SK-N-SH (cell line): ENCODE results near the gene IZUMO1.

Source experiments
- EP300 ChIP-seq, 2 experiments: IDR thresholded peaks; 2 replicates each; pipeline versions ENCODE4 v1.4.0 to v1.6.1; 2012; ENCODE audit warnings: borderline replicate concordance in 1 of 2, low read depth in 1 of 2, low read length in 1 of 2
- FOXM1 ChIP-seq: IDR thresholded peaks from 2 replicates; pipeline ENCODE4 v1.4.0; 2012; ENCODE audit warnings: low read depth, mild to moderate bottlenecking
- JUND ChIP-seq: IDR thresholded peaks from 2 replicates; pipeline ENCODE4 v1.4.0; 2012
- RAD21 ChIP-seq: IDR thresholded peaks from 2 replicates; pipeline ENCODE4 v1.6.1; 2012; ENCODE audit warnings: mild to moderate bottlenecking, low read length
- SIN3A ChIP-seq: IDR thresholded peaks from 2 replicates; pipeline ENCODE4 v1.6.1; 2012; ENCODE audit warnings: low read depth, mild to moderate bottlenecking, low read length, moderate library complexity, borderline replicate concordance
- TEAD4 ChIP-seq: IDR thresholded peaks from 2 replicates; pipeline ENCODE4 v1.4.0; 2012; ENCODE audit warnings: mild to moderate bottlenecking, borderline replicate concordance; ENCODE audit not compliant: insufficient read depth
- TF ChIP-seq, protein P1 (sequence below): IDR thresholded peaks from 2 replicates; pipeline ENCODE4 v1.6.1; 2012; ENCODE audit warnings: mild to moderate bottlenecking, low read depth, low read length, moderate library complexity
- TF ChIP-seq, protein P2 (sequence below): fragments of 200-600 bp; sonication (generic); IDR thresholded peaks from 2 replicates; pipeline ENCODE4 v1.6.1; 2017; ENCODE audit warnings: antibody characterized with exemption, mild to moderate bottlenecking, moderate library complexity
- TF ChIP-seq, protein P3 (sequence below): IDR thresholded peaks from 2 replicates; pipeline ENCODE4; 2012

DNA sequence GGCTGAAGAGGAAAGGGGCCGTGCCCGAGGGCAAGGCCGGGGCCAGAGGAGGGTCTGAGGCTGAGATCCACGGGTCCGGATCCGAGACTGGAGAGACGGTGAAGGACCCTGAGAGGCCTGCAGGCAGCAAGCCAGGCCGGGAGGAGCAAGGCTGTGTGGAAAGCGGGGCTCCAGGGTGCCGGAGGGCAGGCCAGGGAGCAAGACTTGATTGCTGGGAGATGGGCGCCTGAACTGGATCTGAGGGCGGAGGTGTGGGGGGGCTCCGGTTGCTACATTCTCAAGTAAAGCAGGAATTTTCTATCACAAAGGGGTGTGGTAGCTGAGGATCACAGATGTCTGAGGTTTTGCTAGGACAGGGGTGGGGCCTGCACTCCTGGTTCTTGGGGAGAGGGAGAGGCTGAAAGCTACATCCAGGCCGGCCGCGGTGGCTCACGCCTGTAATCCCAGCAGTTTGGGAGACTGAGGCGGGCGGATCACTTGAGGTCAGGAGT is 31.0 kb downstream of the IZUMO1 start:
- TF ChIP-seq, protein P1, sequence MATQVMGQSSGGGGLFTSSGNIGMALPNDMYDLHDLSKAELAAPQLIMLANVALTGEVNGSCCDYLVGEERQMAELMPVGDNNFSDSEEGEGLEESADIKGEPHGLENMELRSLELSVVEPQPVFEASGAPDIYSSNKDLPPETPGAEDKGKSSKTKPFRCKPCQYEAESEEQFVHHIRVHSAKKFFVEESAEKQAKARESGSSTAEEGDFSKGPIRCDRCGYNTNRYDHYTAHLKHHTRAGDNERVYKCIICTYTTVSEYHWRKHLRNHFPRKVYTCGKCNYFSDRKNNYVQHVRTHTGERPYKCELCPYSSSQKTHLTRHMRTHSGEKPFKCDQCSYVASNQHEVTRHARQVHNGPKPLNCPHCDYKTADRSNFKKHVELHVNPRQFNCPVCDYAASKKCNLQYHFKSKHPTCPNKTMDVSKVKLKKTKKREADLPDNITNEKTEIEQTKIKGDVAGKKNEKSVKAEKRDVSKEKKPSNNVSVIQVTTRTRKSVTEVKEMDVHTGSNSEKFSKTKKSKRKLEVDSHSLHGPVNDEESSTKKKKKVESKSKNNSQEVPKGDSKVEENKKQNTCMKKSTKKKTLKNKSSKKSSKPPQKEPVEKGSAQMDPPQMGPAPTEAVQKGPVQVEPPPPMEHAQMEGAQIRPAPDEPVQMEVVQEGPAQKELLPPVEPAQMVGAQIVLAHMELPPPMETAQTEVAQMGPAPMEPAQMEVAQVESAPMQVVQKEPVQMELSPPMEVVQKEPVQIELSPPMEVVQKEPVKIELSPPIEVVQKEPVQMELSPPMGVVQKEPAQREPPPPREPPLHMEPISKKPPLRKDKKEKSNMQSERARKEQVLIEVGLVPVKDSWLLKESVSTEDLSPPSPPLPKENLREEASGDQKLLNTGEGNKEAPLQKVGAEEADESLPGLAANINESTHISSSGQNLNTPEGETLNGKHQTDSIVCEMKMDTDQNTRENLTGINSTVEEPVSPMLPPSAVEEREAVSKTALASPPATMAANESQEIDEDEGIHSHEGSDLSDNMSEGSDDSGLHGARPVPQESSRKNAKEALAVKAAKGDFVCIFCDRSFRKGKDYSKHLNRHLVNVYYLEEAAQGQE = no peak
- TF ChIP-seq EP300 (IDR thresholded peaks at IDR 0.05; ENCODE audit: borderline replicate concordance in 1 of 2, low read depth in 1 of 2, low read length in 1 of 2) = no peak
- TF ChIP-seq, protein P2, sequence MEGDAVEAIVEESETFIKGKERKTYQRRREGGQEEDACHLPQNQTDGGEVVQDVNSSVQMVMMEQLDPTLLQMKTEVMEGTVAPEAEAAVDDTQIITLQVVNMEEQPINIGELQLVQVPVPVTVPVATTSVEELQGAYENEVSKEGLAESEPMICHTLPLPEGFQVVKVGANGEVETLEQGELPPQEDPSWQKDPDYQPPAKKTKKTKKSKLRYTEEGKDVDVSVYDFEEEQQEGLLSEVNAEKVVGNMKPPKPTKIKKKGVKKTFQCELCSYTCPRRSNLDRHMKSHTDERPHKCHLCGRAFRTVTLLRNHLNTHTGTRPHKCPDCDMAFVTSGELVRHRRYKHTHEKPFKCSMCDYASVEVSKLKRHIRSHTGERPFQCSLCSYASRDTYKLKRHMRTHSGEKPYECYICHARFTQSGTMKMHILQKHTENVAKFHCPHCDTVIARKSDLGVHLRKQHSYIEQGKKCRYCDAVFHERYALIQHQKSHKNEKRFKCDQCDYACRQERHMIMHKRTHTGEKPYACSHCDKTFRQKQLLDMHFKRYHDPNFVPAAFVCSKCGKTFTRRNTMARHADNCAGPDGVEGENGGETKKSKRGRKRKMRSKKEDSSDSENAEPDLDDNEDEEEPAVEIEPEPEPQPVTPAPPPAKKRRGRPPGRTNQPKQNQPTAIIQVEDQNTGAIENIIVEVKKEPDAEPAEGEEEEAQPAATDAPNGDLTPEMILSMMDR = no peak
- TF ChIP-seq FOXM1 = no peak
- TF ChIP-seq JUND = no peak
- no peak for TF ChIP-seq SIN3A
- TF ChIP-seq, protein P3, sequence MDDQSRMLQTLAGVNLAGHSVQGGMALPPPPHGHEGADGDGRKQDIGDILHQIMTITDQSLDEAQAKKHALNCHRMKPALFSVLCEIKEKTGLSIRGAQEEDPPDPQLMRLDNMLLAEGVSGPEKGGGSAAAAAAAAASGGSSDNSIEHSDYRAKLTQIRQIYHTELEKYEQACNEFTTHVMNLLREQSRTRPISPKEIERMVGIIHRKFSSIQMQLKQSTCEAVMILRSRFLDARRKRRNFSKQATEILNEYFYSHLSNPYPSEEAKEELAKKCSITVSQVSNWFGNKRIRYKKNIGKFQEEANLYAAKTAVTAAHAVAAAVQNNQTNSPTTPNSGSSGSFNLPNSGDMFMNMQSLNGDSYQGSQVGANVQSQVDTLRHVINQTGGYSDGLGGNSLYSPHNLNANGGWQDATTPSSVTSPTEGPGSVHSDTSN = no peak
- no peak for TF ChIP-seq TEAD4
- no peak for TF ChIP-seq RAD21
